GM18499 (cell line): ENCODE data around the gene KCNQ1.

Source experiments
- ATAC-seq: cut with Tn5 transposase; IDR thresholded peaks from one replicate; pipeline ENCODE4 v1.9.1; 2021; ENCODE audit warnings: moderate number of reproducible peaks; ENCODE audit not compliant: insufficient read depth, unreplicated experiment

The KCNQ1 gene

DNA sequence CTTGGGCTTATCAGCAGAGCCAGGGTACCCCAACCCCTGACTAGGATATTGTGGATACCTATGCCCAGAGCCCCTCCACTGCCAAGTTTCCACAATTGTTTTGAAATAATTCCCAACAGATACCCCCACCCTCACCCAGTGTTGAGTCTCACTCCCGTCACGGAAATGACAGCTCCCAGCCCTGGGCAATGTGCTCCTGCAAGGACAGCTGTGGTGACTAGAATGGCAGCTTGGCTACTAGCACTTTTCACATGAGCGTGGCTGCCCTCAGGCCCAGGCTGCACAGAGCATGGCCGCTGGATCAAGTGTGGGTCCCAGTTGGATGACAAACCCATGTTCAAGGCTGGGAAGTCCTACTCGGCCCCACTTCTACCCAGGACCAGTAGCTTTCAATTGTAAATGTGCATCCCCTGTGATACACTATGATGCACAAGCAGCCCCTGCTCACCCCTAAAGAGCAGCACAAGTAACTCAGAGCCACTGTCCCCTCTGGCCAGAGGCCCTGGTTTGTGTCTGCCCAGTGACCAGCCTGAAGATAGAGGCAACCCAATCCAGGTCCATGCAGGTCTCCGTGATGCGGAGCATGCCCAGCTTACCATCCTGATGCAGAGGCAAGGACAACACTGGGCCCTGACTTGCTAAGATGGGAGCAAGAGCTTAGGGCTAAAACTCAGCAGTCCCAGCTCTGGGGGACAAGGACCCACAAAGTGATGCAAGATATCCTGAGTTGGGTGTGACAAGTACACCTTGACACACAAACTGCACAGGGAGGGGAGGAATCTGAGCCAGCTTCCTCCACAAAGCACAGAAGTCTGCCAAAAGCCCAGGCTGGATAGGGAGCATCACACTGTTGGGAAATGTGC lies 241.8 kb downstream of the KCNQ1 start:
- ATAC-seq, result no peak

DNA sequence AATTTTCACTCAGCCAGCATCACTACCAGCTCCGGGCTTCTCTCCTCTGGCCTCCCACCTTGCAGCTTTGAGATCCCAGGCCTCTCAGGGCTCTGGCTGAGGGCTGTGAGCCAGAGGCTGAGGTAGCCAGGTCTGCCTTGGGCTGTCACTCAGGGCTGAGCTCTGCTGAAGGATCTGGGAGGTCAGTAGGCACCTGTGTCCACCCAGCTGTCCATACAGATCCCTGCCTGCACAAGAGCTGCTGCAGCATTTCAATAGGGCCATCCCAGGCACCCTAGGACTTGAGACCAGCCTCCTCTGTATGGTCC lies 242.4 kb downstream of the KCNQ1 start:
- ATAC-seq, result no peak

DNA sequence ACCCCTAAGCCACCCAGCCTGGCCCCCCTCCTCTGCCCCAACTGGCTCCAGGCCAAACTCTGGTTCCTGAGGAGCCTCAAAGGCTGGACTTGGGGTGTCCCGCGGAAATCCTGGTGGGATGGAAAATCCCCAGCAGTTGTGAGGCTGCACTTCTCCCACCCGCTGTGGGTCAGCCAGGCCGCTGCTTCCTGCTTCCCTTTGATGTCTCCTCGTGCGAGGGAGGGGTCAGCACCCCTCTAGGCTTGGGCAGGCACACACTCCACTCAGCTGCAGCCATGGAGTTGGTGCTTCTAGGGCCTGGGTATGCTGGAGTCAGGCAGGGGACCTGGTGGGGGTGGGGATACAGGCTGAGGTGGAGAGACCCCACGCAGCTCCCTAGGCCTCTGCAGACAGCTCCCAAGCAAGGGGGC lies 243.0 kb downstream of the KCNQ1 start:
- ATAC-seq, result no peak

DNA sequence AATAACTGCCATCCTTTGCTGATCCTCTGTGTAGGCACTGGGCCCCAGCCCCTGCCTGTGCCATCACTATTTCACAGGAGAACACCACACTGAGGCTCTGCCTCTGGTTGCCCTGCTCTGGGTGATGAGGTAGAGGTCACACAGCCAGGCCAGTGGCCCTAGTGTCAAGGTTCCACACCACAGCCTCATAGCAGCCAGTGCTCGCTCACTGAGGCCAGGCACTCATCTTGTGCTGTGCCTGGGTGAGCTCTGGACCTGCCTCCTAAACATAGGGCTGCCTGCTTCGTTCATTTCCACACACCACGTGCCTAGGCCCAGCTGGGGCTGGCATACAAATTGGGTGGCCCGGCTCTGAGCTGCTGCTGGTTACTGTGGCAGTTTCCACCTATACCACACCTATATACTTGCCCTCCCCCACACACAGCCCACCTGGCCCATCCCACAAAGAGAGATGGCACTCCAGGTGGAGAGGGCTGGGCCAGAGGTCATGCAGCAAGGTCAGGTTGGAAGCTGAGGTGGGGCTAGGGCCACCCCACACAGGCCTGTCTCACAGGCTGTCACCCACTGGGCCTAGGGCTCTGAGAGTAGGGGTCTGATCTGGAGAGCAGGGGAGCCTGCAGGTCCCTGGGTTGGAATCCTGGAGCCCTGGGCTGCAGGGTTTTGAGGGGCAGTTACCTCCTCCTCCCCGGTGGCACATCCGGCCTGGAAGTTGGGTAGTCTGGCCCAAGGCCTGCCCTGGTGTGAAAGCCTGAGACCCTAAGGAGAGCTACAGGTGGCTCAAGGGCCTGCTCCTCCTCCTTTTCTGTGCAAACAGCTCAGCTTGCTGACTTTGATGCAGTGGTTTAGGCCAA lies 243.8 kb downstream of the KCNQ1 start:
- no peak for ATAC-seq

DNA sequence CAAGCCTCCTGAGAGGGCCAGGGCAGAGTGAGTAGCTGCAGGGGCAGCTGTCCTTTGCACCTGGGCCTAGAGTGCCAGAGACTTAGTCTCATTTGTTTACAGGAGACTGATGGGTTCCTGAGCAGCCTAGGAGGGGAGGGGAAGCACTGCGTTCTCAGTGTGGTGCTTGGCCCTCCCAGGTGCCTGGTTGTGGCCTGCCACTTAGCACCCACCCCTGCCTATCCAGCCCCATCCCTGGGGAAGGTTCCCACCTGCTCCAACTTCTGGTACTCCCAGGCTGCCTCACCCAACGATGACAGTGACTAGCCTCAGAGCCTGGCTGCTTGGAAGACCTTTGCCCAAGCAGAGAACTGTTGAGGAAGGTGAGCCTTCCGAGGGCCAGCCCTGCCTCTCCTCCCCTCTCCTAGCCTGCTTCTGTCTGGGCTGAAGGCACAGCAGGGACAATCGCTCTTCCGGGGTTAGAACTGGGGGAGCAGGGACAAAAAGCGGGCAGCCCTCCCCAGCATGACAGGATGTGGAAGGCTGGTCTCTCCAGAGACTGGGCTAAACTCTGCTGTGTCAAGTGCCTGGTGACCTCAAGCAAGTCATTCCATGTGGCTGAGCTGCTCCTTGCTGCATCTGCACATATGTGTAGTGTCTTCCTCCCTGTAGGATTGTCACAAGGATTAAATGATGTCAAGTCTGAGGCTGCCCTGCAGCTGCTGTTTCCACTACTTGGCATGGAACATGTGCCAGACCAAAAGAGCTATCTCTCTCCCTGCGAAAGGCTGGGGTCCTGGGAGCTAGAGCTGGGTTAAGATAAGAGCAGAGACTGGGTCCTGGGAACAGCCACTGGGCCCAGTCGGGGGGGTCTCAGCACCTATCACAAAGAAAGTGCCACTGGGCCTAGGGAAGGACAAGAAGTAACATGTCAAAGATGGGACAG lies 245.1 kb downstream of the KCNQ1 start:
- no peak for ATAC-seq

DNA sequence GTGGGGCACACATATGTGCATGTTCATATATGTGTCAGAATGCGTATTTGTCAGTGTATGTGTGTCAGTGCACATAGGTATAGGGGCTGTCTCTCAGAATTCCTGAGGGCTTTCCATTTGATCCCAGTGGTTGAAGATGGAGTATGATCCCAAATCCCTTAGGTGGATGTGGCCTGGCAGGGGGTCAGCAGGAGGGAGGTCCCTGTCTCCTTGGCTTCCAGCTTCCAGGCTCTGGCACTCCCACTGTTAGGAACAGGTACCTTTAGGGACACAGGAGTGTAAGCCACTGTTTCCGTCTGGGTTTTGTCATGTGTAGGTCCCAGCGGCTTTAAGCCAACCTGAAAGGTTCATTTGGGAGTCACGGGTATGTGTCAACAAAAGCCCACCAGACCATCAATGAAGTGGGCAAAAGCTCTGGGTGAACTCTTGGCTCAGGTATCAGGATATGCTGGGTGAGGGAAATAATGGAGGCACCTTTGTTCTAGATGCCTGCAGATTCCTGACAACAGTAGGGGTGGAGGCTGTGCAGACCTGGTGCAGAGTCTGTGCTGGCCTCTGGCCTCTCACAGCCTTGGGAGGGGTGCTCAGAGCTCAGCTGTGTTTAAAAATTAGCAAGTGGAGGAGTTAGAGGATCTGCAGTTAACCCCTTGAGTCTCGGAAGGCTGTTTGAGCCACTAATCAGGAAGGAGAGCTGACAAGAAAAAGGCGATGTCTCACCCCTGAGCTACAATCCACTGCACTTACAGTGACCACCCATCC lies 246.0 kb downstream of the KCNQ1 start:
- ATAC-seq, result no peak

DNA sequence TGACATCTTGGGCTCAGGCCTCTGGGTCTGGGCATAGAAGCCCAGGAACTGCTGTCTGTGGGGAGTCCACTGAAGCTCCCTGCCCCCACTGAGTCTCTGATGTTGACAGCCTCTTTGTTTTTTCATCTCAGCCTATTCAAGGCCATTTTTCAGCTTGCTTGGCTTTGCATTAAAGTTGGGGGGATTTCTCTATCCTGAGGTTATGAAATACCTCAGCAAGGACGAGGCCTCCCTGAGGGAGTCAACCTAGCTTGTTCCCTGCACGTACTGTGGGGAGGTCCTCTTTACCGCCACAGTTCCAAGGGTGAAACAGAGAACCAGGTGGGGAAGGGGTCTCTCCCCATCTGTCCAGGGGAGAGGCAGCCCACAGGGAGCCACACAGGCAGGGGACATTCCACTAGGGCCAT lies 246.6 kb downstream of the KCNQ1 start:
- ATAC-seq, result no peak

DNA sequence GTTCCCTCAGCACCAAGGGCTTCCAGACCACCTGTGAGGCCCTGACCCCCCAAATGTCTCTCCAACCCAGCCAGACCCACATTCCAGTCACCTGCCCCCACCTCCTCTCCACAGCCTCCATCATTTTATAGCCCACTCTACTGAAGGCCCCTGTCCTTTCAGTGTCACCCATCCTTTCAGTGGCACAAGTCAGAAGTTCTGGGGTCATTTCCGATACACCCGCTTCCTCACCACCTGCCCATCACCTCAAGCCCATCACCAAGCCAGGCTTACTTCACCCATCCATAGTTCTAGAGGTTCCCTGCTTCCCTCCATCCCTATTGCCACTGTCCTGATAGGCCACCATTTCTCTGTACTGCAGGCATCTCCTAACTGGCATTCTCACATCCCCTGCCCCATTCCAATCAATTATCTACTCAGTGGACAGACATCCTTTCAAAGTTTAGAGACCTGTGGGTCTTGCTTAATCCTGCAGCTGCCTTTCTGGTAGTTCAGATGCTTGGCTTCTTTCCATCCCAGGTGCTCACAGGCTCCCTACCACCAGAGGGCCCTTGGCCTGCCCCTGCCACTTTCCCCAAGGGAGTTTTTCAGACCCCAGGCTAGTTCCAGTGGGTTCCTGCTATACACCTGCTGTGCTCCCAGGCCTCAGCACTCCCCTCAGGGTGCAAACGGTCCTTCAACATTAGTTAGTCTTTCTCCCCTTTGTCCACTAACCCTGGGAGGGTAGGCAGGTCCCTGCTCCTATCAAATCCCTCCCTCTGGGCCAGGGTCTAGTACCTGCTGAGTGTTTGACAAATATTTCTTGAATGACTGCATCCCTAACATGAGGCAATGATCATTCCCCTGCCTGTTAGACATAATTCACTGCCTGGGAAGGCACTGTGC lies 247.4 kb downstream of the KCNQ1 start:
- ATAC-seq, result no peak

DNA sequence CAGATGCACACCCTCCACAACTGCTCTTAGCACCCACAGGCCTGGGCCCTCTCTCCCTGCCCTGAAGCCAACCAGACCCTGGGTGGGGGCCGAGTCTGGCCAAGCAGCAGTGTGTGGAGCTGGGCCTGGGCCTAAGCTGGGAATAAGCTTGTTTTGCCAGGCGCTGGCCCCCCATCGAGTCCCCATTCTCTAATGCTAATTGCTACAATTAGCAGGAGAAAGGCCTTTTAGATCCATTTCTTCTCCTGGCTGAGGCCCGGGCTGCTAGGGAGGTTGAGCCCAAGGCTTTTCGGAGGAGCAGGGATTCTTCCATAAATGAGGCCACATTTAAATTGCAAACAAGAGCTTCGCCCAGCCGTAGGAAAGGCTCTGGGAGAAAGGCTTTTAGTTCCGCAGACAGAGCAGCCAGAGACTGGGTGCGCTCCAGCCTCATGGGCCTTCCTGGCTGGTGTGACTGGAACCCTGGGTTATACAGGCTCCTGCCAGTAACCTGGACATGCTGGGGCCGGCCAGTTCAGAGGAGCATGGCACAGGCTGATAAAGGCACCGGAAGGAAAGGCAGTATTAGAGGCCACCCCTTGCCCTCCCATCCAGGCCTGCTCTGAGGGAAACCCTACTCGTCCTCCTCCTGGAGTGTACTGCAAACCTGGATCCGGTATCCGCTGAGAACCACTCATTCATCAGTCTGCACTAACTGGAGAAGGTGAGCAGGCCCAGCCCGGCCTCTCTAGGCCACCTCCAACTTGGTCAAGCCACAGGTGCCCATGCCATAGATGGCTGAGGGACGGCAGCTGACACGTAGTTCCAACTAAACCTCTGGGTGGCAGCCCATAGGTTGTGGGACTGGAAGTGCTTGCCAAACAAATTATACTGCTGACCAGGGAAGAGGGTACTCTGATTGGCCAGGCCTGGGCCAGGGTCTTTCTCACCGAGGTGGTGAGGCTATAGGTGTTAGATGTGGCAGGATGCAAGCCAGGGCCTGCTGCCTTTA lies 248.8 kb downstream of the KCNQ1 start:
- ATAC-seq, result no peak

DNA sequence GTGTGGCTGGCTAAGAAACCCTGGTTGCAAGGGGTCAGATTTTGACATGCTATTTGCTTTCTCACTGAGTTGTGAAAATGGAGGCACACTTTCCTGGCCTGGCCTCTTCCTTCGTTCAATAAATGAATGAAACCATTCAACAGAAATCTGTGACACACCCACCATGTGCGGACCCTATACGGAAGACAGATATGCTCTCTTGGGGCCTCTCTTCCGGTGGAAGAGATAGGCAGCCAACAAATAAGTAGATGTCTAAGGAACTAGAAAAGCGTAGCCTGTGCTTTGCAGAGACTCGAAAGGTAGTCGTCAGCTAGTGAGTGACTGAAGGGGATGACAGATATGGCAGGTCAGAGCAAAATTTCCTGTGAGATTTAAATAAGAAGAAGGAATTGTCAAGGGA lies 249.7 kb downstream of the KCNQ1 start:
- no peak for ATAC-seq

DNA sequence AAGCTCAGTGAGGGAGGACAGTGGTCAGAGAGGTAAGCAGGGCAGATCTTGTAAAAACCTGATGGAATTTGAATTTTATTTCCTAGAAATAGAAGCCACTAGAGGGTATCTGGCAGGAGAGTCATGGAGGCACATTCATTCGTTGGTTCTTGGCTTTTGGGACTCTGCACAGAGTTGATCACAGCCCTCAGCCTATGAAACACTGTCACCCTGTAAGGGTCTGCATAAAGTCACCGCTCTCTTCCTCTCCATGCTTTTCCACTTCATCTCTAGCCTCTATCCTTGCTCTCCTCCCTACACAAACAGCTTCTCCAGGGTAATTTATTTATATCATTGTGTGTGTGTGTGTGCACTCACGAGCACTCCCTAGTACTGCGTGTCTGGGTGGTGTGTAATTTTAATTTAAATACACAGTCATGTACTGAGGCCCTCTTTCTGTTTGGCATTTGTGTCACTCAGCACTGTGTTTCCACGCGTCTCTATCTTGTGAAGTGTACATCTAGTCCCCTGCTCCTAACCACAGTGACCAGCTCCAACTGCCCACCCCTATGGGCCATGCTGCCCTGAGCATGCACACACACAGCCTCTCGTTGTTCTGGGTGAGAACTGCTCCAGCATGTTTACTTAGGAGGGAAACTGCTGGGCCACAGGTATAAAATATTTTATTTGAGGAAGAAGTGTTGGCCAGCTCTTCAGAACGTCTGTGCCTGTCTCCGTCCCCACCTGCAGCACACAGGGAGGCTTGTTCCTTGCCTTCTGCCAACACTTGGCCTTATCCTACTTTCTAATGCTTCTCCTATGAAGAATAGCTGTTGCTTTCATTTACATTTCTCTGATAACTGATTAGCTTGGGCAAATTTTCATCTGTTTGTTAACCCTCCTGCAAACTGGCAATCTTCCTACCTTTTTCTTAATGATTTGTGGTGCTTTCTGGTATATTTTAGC lies 250.5 kb downstream of the KCNQ1 start:
- ATAC-seq, result no peak

DNA sequence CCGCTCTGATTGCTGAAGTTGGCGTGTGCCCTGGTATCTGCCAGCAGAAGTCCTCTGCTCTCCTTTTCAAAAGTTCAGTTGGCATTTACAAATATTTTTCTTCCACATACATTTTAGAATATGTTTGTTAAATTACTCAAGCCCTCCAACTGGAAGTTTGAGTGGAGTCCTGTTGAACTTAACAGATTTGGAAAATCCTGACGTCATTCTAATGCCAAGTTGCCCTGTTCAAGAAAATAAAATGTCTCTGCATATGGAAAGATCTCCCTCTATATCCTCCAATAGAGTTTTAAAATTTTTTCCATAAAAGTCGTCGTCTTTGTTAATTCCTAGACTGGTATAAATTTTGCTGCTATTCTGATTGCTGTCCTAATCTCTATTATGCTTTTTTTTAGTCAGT lies 251.6 kb downstream of the KCNQ1 start:
- no peak for ATAC-seq

DNA sequence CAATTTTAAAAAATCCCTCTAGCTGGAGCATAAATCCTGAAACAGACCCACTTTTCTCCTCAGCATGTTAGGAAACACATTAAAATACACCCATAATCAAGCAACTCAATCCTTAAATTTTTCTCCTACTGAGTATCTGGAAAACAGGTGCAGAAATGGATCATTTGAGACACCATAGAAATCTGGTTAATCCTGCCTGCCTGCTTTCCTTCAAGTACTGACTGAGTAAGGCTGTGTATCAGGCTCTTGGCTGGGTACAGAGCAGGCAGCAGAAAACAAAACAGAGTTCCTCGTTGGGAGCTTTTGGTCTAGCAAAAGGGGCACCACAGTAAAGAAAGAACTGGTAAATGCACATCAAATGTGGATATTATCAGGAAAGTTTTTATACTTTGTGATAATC lies 253.1 kb downstream of the KCNQ1 start:
- ATAC-seq, result no peak

DNA sequence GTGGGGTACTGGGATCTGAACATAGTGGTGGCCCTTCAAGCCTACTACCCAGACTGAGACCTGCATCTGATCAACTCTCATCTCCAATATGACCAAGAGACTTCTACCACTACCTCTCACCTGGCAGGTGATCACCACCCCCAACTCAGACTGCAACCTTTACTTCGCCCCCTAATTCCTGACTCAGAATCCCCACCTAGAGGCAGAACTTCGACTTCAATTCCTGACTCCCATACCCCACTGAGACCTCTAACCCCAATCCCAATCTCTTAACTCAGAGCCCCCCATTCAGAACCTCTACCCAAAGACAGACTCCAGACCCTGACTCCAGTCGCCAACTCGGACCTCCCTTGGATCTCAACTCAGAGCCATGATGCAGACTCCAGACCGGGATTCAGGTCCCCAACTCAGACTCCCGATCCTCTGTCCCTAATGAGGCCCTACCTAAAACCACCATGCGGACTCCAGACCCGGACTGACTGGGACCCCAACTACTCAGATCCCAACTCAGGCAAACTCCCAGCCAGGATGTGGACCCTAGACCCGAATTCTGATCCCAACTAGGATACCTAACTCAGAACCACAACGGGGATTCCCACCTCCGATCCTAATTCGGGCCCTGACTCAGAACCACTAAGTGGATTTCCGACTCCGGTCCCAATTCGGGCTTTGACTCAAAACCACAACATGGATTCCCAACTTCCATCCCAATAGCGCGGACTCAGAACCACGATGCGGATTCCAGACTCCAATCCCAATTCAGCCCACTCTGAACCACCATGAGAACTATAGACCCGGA lies 253.8 kb downstream of the KCNQ1 start:
- ATAC-seq, result no peak

DNA sequence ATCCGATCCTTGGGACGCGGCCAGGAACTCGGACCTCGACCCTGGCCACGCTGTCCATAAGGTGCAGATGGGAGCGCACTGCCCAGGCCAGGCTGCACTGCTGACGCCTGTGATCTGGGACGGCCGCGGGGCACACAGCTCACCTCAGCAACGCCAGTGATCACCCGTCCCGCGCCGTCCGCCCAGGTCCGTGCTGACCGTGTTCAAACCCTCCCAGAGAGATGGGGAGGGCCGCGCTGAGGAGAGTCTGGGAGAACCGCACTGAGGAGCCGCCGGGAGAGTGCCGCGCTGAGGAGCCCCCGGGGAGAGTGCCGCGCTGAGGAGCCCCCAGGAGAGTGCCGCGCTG lies 254.3 kb downstream of the KCNQ1 start:
- ATAC-seq, result no peak
